Liver (tissue), 9 donors: ENCODE measurements around the gene RFC2. TPM values are rescaled to one million over a fixed set of nuclear protein-coding genes. Genes with fewer than 3 reads are reported as not detected.

ENCODE experiments used
- DNase-seq: peaks from one replicate; pipeline ENCODE4 v3.0.0-alpha.2; 2017; ENCODE audit warnings: low spot score
- H3K27ac ChIP-seq, 2 donors: one replicate each; pipeline ENCODE4 v1.7.0; 2013; ENCODE audit warnings: inconsistent platforms in 2 of 2, low read length in 2 of 2, control low read depth in 1 of 2, low read depth in 1 of 2, mild to moderate bottlenecking in 1 of 2
- H3K27me3 ChIP-seq, 4 donors: one replicate each; pipeline versions ENCODE4 v1.6.1 to v1.7.0; 2013; ENCODE audit warnings: low read length in 3 of 4, inconsistent platforms in 1 of 4, mild to moderate bottlenecking in 1 of 4, moderate library complexity in 1 of 4; ENCODE audit not compliant: control insufficient read depth in 4 of 4, insufficient read depth in 4 of 4
- H3K36me3 ChIP-seq, 4 donors: one replicate each; pipeline versions ENCODE4 v1.6.1 to v1.7.0; 2013; ENCODE audit warnings: low read length in 3 of 4, mild to moderate bottlenecking in 3 of 4, low read depth in 1 of 4, moderate library complexity in 1 of 4; ENCODE audit not compliant: control insufficient read depth in 4 of 4, insufficient read depth in 3 of 4
- H3K4me1 ChIP-seq, 4 donors: one replicate each; pipeline versions ENCODE4 v1.6.1 to v1.7.0; 2013; ENCODE audit warnings: low read length in 3 of 4, mild to moderate bottlenecking in 3 of 4, moderate library complexity in 1 of 4; ENCODE audit not compliant: control insufficient read depth in 4 of 4, insufficient read depth in 4 of 4
- H3K4me3 ChIP-seq, 3 donors: one replicate each; pipeline versions ENCODE4 v1.6.1 to v1.7.0; 2013; ENCODE audit warnings: low read length in 3 of 3, control low read depth in 1 of 3, low read depth in 1 of 3, mild to moderate bottlenecking in 1 of 3
- H3K9ac ChIP-seq, 2 donors: one replicate each; pipeline ENCODE4 v1.7.0; 2013; ENCODE audit warnings: low read length in 2 of 2, mild to moderate bottlenecking in 2 of 2, moderate library complexity in 2 of 2, control low read depth in 1 of 2, low read depth in 1 of 2
- H3K9me3 ChIP-seq, 4 donors: one replicate each; pipeline versions ENCODE4 v1.6.1 to v1.7.0; 2013; ENCODE audit warnings: low read length in 3 of 4; ENCODE audit not compliant: control insufficient read depth in 4 of 4
- ATF3 ChIP-seq: IDR thresholded peaks from 2 replicates; pipeline ENCODE4 v1.6.1; 2016; ENCODE audit warnings: antibody characterized with exemption
- CTCF ChIP-seq: fragments of 150-350 bp; IDR thresholded peaks from 2 replicates; pipeline ENCODE4 v1.5.1; 2017; ENCODE audit warnings: improper control_type of control experiment, low read depth, low read length; ENCODE audit not compliant: missing input control
- EGR1 ChIP-seq, 2 donors: IDR thresholded peaks; 2 replicates each; pipeline ENCODE4 v1.6.1; 2016 to 2018; ENCODE audit warnings: antibody characterized with exemption in 2 of 2, low read depth in 2 of 2
- FOXA1 ChIP-seq: IDR thresholded peaks from 2 replicates; pipeline ENCODE4 v1.6.1; 2016; ENCODE audit warnings: antibody characterized with exemption
- FOXA2 ChIP-seq: IDR thresholded peaks from 2 replicates; pipeline ENCODE4 v1.6.1; 2016; ENCODE audit warnings: antibody characterized with exemption
- GABPA ChIP-seq, 2 donors: IDR thresholded peaks in 1 of 2; conservative IDR thresholded peaks in 1 of 2; 2 replicates each; pipeline ENCODE4 v1.6.1; 2016; ENCODE audit warnings: antibody characterized with exemption in 2 of 2, mild to moderate bottlenecking in 1 of 2, moderate library complexity in 1 of 2
- HNF4A ChIP-seq, 2 donors: conservative IDR thresholded peaks; 2 replicates each; pipeline ENCODE4 v1.6.1; 2016; ENCODE audit warnings: antibody characterized with exemption in 2 of 2, mild to moderate bottlenecking in 2 of 2
- HNF4G ChIP-seq: IDR thresholded peaks from 2 replicates; pipeline ENCODE4 v1.6.1; 2016; ENCODE audit warnings: antibody characterized with exemption
- JUND ChIP-seq, 2 donors: IDR thresholded peaks; 2 replicates each; pipeline ENCODE4 v1.6.1; 2016; ENCODE audit warnings: antibody characterized with exemption in 2 of 2
- MAX ChIP-seq: IDR thresholded peaks from 2 replicates; pipeline ENCODE4 v1.6.1; 2016; ENCODE audit warnings: antibody characterized with exemption
- NR2F2 ChIP-seq: IDR thresholded peaks from 2 replicates; pipeline ENCODE4 v1.6.1; 2016; ENCODE audit warnings: antibody characterized with exemption
- RAD21 ChIP-seq, 2 donors: IDR thresholded peaks; 2 replicates each; pipeline ENCODE4 v1.6.1; 2016; ENCODE audit warnings: antibody characterized with exemption in 2 of 2, mild to moderate bottlenecking in 2 of 2
- REST ChIP-seq: IDR thresholded peaks from 2 replicates; pipeline ENCODE4 v1.6.1; 2016; ENCODE audit warnings: antibody characterized with exemption, mild to moderate bottlenecking
- RXRA ChIP-seq, 2 donors: IDR thresholded peaks; 2 replicates each; pipeline ENCODE4 v1.6.1; 2017 to 2018; ENCODE audit warnings: antibody characterized with exemption in 2 of 2, mild to moderate bottlenecking in 1 of 2
- SP1 ChIP-seq: IDR thresholded peaks from 2 replicates; pipeline ENCODE4 v1.6.1; 2018; ENCODE audit warnings: antibody characterized with exemption, mild to moderate bottlenecking
- TAF1 ChIP-seq: conservative IDR thresholded peaks from 2 replicates; pipeline ENCODE4 v1.6.1; 2016; ENCODE audit warnings: antibody characterized with exemption, mild to moderate bottlenecking
- YY1 ChIP-seq: IDR thresholded peaks from 2 replicates; pipeline ENCODE4 v1.6.1; 2016; ENCODE audit warnings: antibody characterized with exemption, mild to moderate bottlenecking
- WGBS: extraction: QIAGEN DNeasy Blood & Tissue Kit; methylation state at CpG from one replicate; pipeline ENCODE4 v1.1.7; 2013; 5-methylcytosine and 5-hydroxymethylcytosine counted together
- polyA plus RNA-seq, 2 donors: library from polyadenylated mRNA; stranded (reverse) in 1 of 2; unstranded in 1 of 2; fragments of 200-250 nt in 1 of 2; fragments of >200 nt in 1 of 2; fragmentation: Nextera tagmentation in 1 of 2; extraction: Ambion mirVana in 1 of 2; gene quantifications; one replicate each; pipeline versions ENCODE4 v1.2.1 to v1.2.3, GENCODE V29; 2013 to 2015
- total RNA-seq, 2 donors: library from RNA; depleted of rRNA; stranded (reverse); fragments of >200 nt; gene quantifications; one replicate each; pipeline ENCODE4 v1.2.3, GENCODE V29; 2014
- TF ChIP-seq, protein P1 (sequence below): IDR thresholded peaks from 2 replicates; pipeline ENCODE4 v1.6.1; 2016; ENCODE audit warnings: antibody characterized with exemption
- donor health status: healthy.
- donor health status: healthy.
- donor health status: healthy.
- donor health status: healthy.
- donor health status: healthy.

RFC2 gene
- total and polyA plus RNA-seq, 4 donors, result 12.8 to 23.8 (median 14.8) TPM

DNA sequence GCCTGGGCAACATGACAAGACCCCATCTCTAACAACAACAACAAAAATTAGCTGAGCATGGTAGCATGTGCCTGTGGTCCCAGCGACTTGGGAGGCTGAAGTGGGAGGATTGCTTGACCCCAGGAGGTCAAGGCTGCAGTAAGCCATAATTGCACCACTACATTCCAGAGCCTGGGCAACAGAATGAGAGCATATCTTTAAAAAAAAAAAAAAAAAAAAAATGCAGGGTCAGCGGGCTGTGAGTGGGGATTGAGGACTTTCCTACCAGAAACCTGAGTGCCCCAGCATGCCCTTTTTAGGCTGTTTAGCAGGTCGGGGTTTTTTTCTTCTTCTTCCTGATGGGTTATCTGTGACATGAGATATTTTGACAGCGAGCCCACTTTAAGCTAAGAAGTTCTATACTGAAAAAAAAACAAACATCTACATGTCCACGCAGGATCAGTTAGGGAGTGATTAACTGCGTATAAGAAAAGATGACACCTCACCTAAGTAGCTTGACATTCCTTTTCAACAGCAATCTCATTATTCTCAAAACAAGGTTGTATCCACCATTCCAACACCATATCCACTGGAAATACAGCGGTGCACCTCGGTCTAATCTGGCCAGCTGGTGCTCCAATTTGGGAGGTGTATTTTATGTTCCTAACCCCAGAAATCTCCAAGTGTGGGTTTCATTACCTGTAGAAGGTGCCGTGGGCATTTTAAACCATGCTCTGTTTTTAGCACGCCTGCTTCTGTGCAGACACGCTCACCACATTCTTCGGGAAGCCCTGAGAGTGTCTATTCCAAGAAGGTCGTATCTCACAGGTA lies 13.8 kb upstream of the RFC2 start:
- 86% methylated on average over 13 of the region's 13 CpGs for WGBS
- TF ChIP-seq GABPA (IDR thresholded peaks at IDR 0.05 in 1 of 2, conservative IDR thresholded peaks at IDR 0.05 in 1 of 2), result no peak
- TF ChIP-seq TAF1, result no peak
- TF ChIP-seq NR2F2, result no peak
- no peak for TF ChIP-seq YY1
- no peak for TF ChIP-seq FOXA2
- no peak for TF ChIP-seq RAD21 (IDR thresholded peaks at IDR 0.05)
- TF ChIP-seq JUND (IDR thresholded peaks at IDR 0.05), result no peak
- TF ChIP-seq RXRA (IDR thresholded peaks at IDR 0.05), result no peak
- TF ChIP-seq HNF4A (conservative IDR thresholded peaks at IDR 0.05), result no peak
- TF ChIP-seq HNF4G, result no peak
- TF ChIP-seq, protein P1, sequence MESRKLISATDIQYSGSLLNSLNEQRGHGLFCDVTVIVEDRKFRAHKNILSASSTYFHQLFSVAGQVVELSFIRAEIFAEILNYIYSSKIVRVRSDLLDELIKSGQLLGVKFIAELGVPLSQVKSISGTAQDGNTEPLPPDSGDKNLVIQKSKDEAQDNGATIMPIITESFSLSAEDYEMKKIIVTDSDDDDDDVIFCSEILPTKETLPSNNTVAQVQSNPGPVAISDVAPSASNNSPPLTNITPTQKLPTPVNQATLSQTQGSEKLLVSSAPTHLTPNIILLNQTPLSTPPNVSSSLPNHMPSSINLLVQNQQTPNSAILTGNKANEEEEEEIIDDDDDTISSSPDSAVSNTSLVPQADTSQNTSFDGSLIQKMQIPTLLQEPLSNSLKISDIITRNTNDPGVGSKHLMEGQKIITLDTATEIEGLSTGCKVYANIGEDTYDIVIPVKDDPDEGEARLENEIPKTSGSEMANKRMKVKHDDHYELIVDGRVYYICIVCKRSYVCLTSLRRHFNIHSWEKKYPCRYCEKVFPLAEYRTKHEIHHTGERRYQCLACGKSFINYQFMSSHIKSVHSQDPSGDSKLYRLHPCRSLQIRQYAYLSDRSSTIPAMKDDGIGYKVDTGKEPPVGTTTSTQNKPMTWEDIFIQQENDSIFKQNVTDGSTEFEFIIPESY, result no peak
- TF ChIP-seq SP1, result no peak
- H3K4me1 ChIP-seq, result peaks cover 0 to 8% (median 5%) of the 10 kb centered on the region in 4 donors
- no peak for DNase-seq
- H3K9me3 ChIP-seq, result no peaks in the 10 kb centered on the region
- no peak overlapping the region for H3K9ac ChIP-seq
- no peak overlapping the region for H3K27ac ChIP-seq
- no peaks in the 10 kb centered on the region for H3K27me3 ChIP-seq
- H3K4me3 ChIP-seq, result no peak overlapping the region
- H3K36me3 ChIP-seq, result no peaks in the 10 kb centered on the region

DNA sequence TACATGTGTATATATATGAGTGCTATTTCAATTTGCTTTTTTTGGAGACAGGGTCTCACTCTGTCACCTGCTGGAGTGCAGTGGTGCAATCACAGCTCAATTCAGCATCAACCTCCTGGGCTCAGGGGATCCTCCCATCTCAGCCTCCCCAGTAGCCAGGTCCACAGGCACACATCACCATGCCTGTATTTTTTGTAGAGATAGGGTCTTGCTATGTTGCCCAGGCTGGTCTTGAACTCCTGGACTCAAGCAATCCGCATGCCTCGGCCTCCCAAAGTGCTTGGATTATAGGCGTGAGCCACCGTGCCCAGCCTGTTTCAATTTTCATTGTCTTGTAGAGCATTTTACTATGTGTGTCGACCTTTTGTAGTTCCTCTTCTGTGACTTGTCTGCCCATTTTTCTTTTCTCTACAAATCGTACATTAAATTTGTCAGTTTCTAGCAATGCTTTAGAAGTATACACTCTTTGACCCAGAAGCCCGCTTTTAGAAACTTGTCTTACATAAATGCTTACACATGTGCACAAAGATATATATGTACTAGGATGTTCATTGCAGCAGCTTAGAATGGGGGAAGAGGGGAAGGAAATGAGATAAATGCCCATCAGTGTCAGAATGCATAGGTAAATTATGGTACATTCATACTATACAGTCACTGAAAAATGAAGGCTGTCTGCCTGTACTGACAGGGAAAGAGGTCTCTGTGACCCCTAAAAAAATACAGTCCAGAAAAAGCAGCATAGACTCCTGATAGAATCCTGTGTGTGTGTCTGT lies 12.2 kb upstream of the RFC2 start:
- H3K9me3 ChIP-seq, result no peaks in the 10 kb centered on the region
- TF ChIP-seq, protein P1, result no peak
- TF ChIP-seq MAX (no peak), FOXA2 (no peak), CTCF (no peak), ATF3 (no peak), HNF4A (conservative IDR thresholded peaks at IDR 0.05) (no peak), TAF1 (no peak), HNF4G (no peak), EGR1 (IDR thresholded peaks at IDR 0.05; ENCODE audit: low read depth in 2 of 2) (no peak), SP1 (no peak), FOXA1 (no peak), REST (no peak), RXRA (IDR thresholded peaks at IDR 0.05) (no peak), RAD21 (IDR thresholded peaks at IDR 0.05) (no peak), NR2F2 (no peak), JUND (IDR thresholded peaks at IDR 0.05) (no peak), GABPA (IDR thresholded peaks at IDR 0.05 in 1 of 2, conservative IDR thresholded peaks at IDR 0.05 in 1 of 2) (no peak), YY1 (no peak)
- DNase-seq, result no peak
- WGBS, result 78% methylated on average over 7 of the region's 7 CpGs
- peaks cover 0 to 8% (median 5%) of the 10 kb centered on the region in 4 donors for H3K4me1 ChIP-seq
- no peaks in the 10 kb centered on the region for H3K27me3 ChIP-seq
- H3K9ac ChIP-seq, result no peak overlapping the region
- H3K36me3 ChIP-seq, result no peaks in the 10 kb centered on the region
- H3K27ac ChIP-seq, result no peak overlapping the region
- H3K4me3 ChIP-seq, result no peak overlapping the region
